ENCODE results near the gene CLASRP.

The CLASRP gene

GRCh38 chr19:45094707-45095106 is 55.9 kb downstream of the CLASRP start:
- H3K27ac ChIP-seq (ENCODE audit: low read depth, low read length) = no peak overlapping the region
- peaks cover 62 to 81% of the 10 kb centered on the region in 2 donors for H3K4me1 ChIP-seq (ENCODE audit: control insufficient read depth in 1 of 2, insufficient read depth in 2 of 2, low read length in 2 of 2)

GRCh38 chr19:45095496-45096413 is 56.9 kb downstream of the CLASRP start:
- H3K9me3 ChIP-seq (ENCODE audit: control insufficient read depth in 1 of 2, low read length in 2 of 2) = no peaks in the 10 kb centered on the region
- peaks cover 61 to 81% of the 10 kb centered on the region in 2 donors for H3K4me1 ChIP-seq (ENCODE audit: control insufficient read depth in 1 of 2, insufficient read depth in 2 of 2, low read length in 2 of 2)
- H3K9ac ChIP-seq (ENCODE audit: low read depth in 1 of 2, low read length in 2 of 2) = no peak overlapping the region
- H3K4me3 ChIP-seq (ENCODE audit: low read depth in 1 of 2, low read length in 2 of 2) = no peak overlapping the region
- H3K27me3 ChIP-seq (ENCODE audit: control insufficient read depth in 1 of 2, insufficient read depth in 2 of 2, low read length in 2 of 2) = no peaks in the 10 kb centered on the region
- no peak overlapping the region for H3K27ac ChIP-seq (ENCODE audit: low read depth, low read length)
- peaks cover 0 to 4% of the 10 kb centered on the region in 2 donors for H3K36me3 ChIP-seq (ENCODE audit: control insufficient read depth in 1 of 2, insufficient read depth in 2 of 2, low read length in 2 of 2)

More at GRCh38 chr19:45094707-45095106, 55.9 kb downstream of the CLASRP start:
- Histone ChIP-seq H3K4me3 (ENCODE audit: low read depth in 1 of 2, low read length in 2 of 2) (peak overlapping the region; percentile 94 to 98), H3K27me3 (ENCODE audit: control insufficient read depth in 1 of 2, insufficient read depth in 2 of 2, low read length in 2 of 2) (no peaks in the 10 kb centered on the region), H3K36me3 (ENCODE audit: control insufficient read depth in 1 of 2, insufficient read depth in 2 of 2, low read length in 2 of 2) (peaks cover 0 to 4% of the 10 kb centered on the region in 2 donors), H3K9me3 (ENCODE audit: control insufficient read depth in 1 of 2, low read length in 2 of 2) (no peaks in the 10 kb centered on the region), H3K9ac (ENCODE audit: low read depth in 1 of 2, low read length in 2 of 2) (no peak overlapping the region)

- H3K36me3 ChIP-seq (ENCODE audit: control insufficient read depth in 1 of 2, insufficient read depth in 2 of 2, low read length in 2 of 2) = peaks cover 0 to 4% of the 10 kb centered on the region in 2 donors
- no peaks in the 10 kb centered on the region for H3K27me3 ChIP-seq (ENCODE audit: control insufficient read depth in 1 of 2, insufficient read depth in 2 of 2, low read length in 2 of 2)
- H3K4me1 ChIP-seq (ENCODE audit: control insufficient read depth in 1 of 2, insufficient read depth in 2 of 2, low read length in 2 of 2) = peaks cover 66 to 84% of the 10 kb centered on the region in 2 donors
- H3K9ac ChIP-seq (ENCODE audit: low read depth in 1 of 2, low read length in 2 of 2) = no peak overlapping the region
- no peak overlapping the region for H3K27ac ChIP-seq (ENCODE audit: low read depth, low read length)
- H3K4me3 ChIP-seq (ENCODE audit: low read depth in 1 of 2, low read length in 2 of 2) = no peak overlapping the region
- H3K9me3 ChIP-seq (ENCODE audit: control insufficient read depth in 1 of 2, low read length in 2 of 2) = no peaks in the 10 kb centered on the region
Observed at GRCh38 chr19:45096700-45097099, 57.9 kb downstream of the CLASRP start.

- Histone ChIP-seq H3K4me3 (ENCODE audit: low read depth in 1 of 2, low read length in 2 of 2) (no peak overlapping the region), H3K9ac (ENCODE audit: low read depth in 1 of 2, low read length in 2 of 2) (no peak overlapping the region), H3K27me3 (ENCODE audit: control insufficient read depth in 1 of 2, insufficient read depth in 2 of 2, low read length in 2 of 2) (no peaks in the 10 kb centered on the region), H3K4me1 (ENCODE audit: control insufficient read depth in 1 of 2, insufficient read depth in 2 of 2, low read length in 2 of 2) (peaks cover 73 to 87% of the 10 kb centered on the region in 2 donors), H3K9me3 (ENCODE audit: control insufficient read depth in 1 of 2, low read length in 2 of 2) (no peaks in the 10 kb centered on the region), H3K27ac (ENCODE audit: low read depth, low read length) (no peak overlapping the region), H3K36me3 (ENCODE audit: control insufficient read depth in 1 of 2, insufficient read depth in 2 of 2, low read length in 2 of 2) (peaks cover 0 to 4% of the 10 kb centered on the region in 2 donors)
Observed at GRCh38 chr19:45097450-45097775, 58.6 kb downstream of the CLASRP start.

GRCh38 chr19:45097776-45098520 is 59.1 kb downstream of the CLASRP start:
- peak overlapping the region; percentile 11 to 19 for H3K4me3 ChIP-seq (ENCODE audit: low read depth in 1 of 2, low read length in 2 of 2)

GRCh38 chr19:45098521-45099466 is 59.9 kb downstream of the CLASRP start:
- Histone ChIP-seq H3K9me3 (ENCODE audit: control insufficient read depth in 1 of 2, low read length in 2 of 2) (no peaks in the 10 kb centered on the region), H3K4me1 (ENCODE audit: control insufficient read depth in 1 of 2, insufficient read depth in 2 of 2, low read length in 2 of 2) (peaks cover 85 to 97% of the 10 kb centered on the region in 2 donors), H3K4me3 (ENCODE audit: low read depth in 1 of 2, low read length in 2 of 2) (peak overlapping the region; percentile 19 to 36), H3K36me3 (ENCODE audit: control insufficient read depth in 1 of 2, insufficient read depth in 2 of 2, low read length in 2 of 2) (peaks cover 0 to 4% of the 10 kb centered on the region in 2 donors), H3K27ac (ENCODE audit: low read depth, low read length) (no peak overlapping the region), H3K9ac (ENCODE audit: low read depth in 1 of 2, low read length in 2 of 2) (peak overlapping the region; percentile 41 to 60), H3K27me3 (ENCODE audit: control insufficient read depth in 1 of 2, insufficient read depth in 2 of 2, low read length in 2 of 2) (no peaks in the 10 kb centered on the region)

More at GRCh38 chr19:45097776-45098520, 59.1 kb downstream of the CLASRP start:
- H3K9me3 ChIP-seq (ENCODE audit: control insufficient read depth in 1 of 2, low read length in 2 of 2) = no peaks in the 10 kb centered on the region
- no peaks in the 10 kb centered on the region for H3K27me3 ChIP-seq (ENCODE audit: control insufficient read depth in 1 of 2, insufficient read depth in 2 of 2, low read length in 2 of 2)
- H3K36me3 ChIP-seq (ENCODE audit: control insufficient read depth in 1 of 2, insufficient read depth in 2 of 2, low read length in 2 of 2) = peaks cover 0 to 4% of the 10 kb centered on the region in 2 donors
- peaks cover 78 to 93% of the 10 kb centered on the region in 2 donors for H3K4me1 ChIP-seq (ENCODE audit: control insufficient read depth in 1 of 2, insufficient read depth in 2 of 2, low read length in 2 of 2)
- peak overlapping the region; percentile 45 for H3K27ac ChIP-seq (ENCODE audit: low read depth, low read length)
- peak overlapping the region; percentile 33 to 41 for H3K9ac ChIP-seq (ENCODE audit: low read depth in 1 of 2, low read length in 2 of 2)

- Histone ChIP-seq H3K9me3 (ENCODE audit: control insufficient read depth in 1 of 2, low read length in 2 of 2) (no peaks in the 10 kb centered on the region), H3K36me3 (ENCODE audit: control insufficient read depth in 1 of 2, insufficient read depth in 2 of 2, low read length in 2 of 2) (peaks cover 0 to 4% of the 10 kb centered on the region in 2 donors), H3K4me3 (ENCODE audit: low read depth in 1 of 2, low read length in 2 of 2) (peak overlapping the region; percentile 19 to 36), H3K27me3 (ENCODE audit: control insufficient read depth in 1 of 2, insufficient read depth in 2 of 2, low read length in 2 of 2) (no peaks in the 10 kb centered on the region), H3K4me1 (ENCODE audit: control insufficient read depth in 1 of 2, insufficient read depth in 2 of 2, low read length in 2 of 2) (peaks cover 85 to 97% of the 10 kb centered on the region in 2 donors), H3K9ac (ENCODE audit: low read depth in 1 of 2, low read length in 2 of 2) (peak overlapping the region; percentile 42 to 60), H3K27ac (ENCODE audit: low read depth, low read length) (peak overlapping the region; percentile 46)
Observed at GRCh38 chr19:45099467-45100191, 60.8 kb downstream of the CLASRP start.

- Histone ChIP-seq H3K4me1 (ENCODE audit: control insufficient read depth in 1 of 2, insufficient read depth in 2 of 2, low read length in 2 of 2) (peaks cover 86 to 97% of the 10 kb centered on the region in 2 donors), H3K36me3 (ENCODE audit: control insufficient read depth in 1 of 2, insufficient read depth in 2 of 2, low read length in 2 of 2) (peaks cover 0 to 4% of the 10 kb centered on the region in 2 donors), H3K27me3 (ENCODE audit: control insufficient read depth in 1 of 2, insufficient read depth in 2 of 2, low read length in 2 of 2) (no peaks in the 10 kb centered on the region), H3K27ac (ENCODE audit: low read depth, low read length) (peak overlapping the region; percentile 46), H3K4me3 (ENCODE audit: low read depth in 1 of 2, low read length in 2 of 2) (peak overlapping the region; percentile 13 to 36), H3K9me3 (ENCODE audit: control insufficient read depth in 1 of 2, low read length in 2 of 2) (no peaks in the 10 kb centered on the region), H3K9ac (ENCODE audit: low read depth in 1 of 2, low read length in 2 of 2) (peak overlapping the region; percentile 42 to 48)
Observed at GRCh38 chr19:45100201-45100600, 61.4 kb downstream of the CLASRP start.

- Histone ChIP-seq H3K4me3 (ENCODE audit: low read depth in 1 of 2, low read length in 2 of 2) (peak overlapping the region in 1 of 2 donors; percentile 35), H3K36me3 (ENCODE audit: control insufficient read depth in 1 of 2, insufficient read depth in 2 of 2, low read length in 2 of 2) (peaks cover 0 to 4% of the 10 kb centered on the region in 2 donors), H3K4me1 (ENCODE audit: control insufficient read depth in 1 of 2, insufficient read depth in 2 of 2, low read length in 2 of 2) (peaks cover 89 to 95% of the 10 kb centered on the region in 2 donors), H3K27me3 (ENCODE audit: control insufficient read depth in 1 of 2, insufficient read depth in 2 of 2, low read length in 2 of 2) (no peaks in the 10 kb centered on the region), H3K9me3 (ENCODE audit: control insufficient read depth in 1 of 2, low read length in 2 of 2) (no peaks in the 10 kb centered on the region), H3K9ac (ENCODE audit: low read depth in 1 of 2, low read length in 2 of 2) (peak overlapping the region; percentile 42 to 48), H3K27ac (ENCODE audit: low read depth, low read length) (peak overlapping the region; percentile 46)
Observed at GRCh38 chr19:45100846-45101252, 62.0 kb downstream of the CLASRP start.

Measured in duodenal mucosa (tissue), 2 donors.